ENCODE data around the gene EXOSC5. TPM values are rescaled to one million over a fixed set of nuclear protein-coding genes. Genes with fewer than 3 reads are reported as not detected.

Gene EXOSC5
- total and polyA plus RNA-seq, 9 of the 15 experiments (the other 6 are each of a cell fraction or from before 2014, with no cell fraction given) = 10.9 to 75.5 (median 37.8) TPM

- peak; percentile 85 for TF ChIP-seq ATF3 (IDR thresholded peaks at IDR 0.05)
- TF ChIP-seq ATF3 (CRISPR knock-in tag; conservative IDR thresholded peaks at IDR 0.05) = 0 out of 2 replicates have a peak, but pooled peaks have one; percentile 48
- TF ChIP-seq, protein P1, sequence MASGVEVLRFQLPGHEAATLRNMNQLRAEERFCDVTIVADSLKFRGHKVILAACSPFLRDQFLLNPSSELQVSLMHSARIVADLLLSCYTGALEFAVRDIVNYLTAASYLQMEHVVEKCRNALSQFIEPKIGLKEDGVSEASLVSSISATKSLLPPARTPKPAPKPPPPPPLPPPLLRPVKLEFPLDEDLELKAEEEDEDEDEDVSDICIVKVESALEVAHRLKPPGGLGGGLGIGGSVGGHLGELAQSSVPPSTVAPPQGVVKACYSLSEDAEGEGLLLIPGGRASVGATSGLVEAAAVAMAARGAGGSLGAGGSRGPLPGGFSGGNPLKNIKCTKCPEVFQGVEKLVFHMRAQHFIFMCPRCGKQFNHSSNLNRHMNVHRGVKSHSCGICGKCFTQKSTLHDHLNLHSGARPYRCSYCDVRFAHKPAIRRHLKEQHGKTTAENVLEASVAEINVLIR (CRISPR knock-in tag; IDR thresholded peaks at IDR 0.05) = no peak
- TF ChIP-seq ZBTB9 (CRISPR knock-in tag; IDR thresholded peaks at IDR 0.05) = 0 out of 2 replicates have a peak, but pooled peaks have one; percentile 10
- TF ChIP-seq ATF6 (CRISPR knock-in tag; IDR thresholded peaks at IDR 0.05) = 0 out of 2 replicates have a peak, but pooled peaks have one; percentile 21
- TF ChIP-seq, protein P2, sequence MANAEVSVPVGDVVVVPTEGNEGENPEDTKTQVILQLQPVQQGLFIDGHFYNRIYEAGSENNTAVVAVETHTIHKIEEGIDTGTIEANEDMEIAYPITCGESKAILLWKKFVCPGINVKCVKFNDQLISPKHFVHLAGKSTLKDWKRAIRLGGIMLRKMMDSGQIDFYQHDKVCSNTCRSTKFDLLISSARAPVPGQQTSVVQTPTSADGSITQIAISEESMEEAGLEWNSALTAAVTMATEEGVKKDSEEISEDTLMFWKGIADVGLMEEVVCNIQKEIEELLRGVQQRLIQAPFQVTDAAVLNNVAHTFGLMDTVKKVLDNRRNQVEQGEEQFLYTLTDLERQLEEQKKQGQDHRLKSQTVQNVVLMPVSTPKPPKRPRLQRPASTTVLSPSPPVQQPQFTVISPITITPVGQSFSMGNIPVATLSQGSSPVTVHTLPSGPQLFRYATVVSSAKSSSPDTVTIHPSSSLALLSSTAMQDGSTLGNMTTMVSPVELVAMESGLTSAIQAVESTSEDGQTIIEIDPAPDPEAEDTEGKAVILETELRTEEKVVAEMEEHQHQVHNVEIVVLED (CRISPR knock-in tag; IDR thresholded peaks at IDR 0.05) = 0 out of 2 replicates have a peak, but pooled peaks have one; percentile 11
- TF ChIP-seq SPI1 (IDR thresholded peaks at IDR 0.05; ENCODE audit: borderline replicate concordance, low read depth, low read length) = 0 out of 2 replicates have a peak, but pooled peaks have one; percentile 9
- 0 out of 2 replicates have a peak, but pooled peaks have one; percentile 21 for TF ChIP-seq ZBTB33 (CRISPR knock-in tag; IDR thresholded peaks at IDR 0.05)
- TF ChIP-seq RAD21 (CRISPR knock-in tag; conservative IDR thresholded peaks at IDR 0.05 in 1 of 2, IDR thresholded peaks at IDR 0.05 in 1 of 2) = peak; percentile 37 to 57; a peak in 3 of 4 replicates
- TF ChIP-seq MECOM (CRISPR knock-in tag; IDR thresholded peaks at IDR 0.05) = no peak
- TF ChIP-seq KAT7 (CRISPR knock-in tag; IDR thresholded peaks at IDR 0.05; ENCODE audit: borderline replicate concordance) = no peak; the same call in 1 of the 2 replicates
- TF ChIP-seq ZNF41 (CRISPR knock-in tag; conservative IDR thresholded peaks at IDR 0.05) = no peak
- peak; percentile 65; the same call in 1 of the 2 replicates for TF ChIP-seq E2F1 (CRISPR knock-in tag; IDR thresholded peaks at IDR 0.05)
- TF ChIP-seq GTF2F1 (IDR thresholded peaks at IDR 0.05; ENCODE audit: low read depth, low read length) = peak; percentile 72; the same call in 1 of the 2 replicates
Observed at GRCh38 chr19:41439441-41440222, 42.5 kb upstream of the EXOSC5 start, which contains the start of gene DMAC2 (continued).
